Endothelial cell of umbilical vein (primary cell): ENCODE measurements around the gene MGARP. TPM values are rescaled to one million over a fixed set of nuclear protein-coding genes. Genes with fewer than 3 reads are reported as not detected.
"Not testable (repeated sequence)": the region's sequence is repeated elsewhere in the genome, so short reads cannot be mapped to it uniquely, and the experiment has no call there.

Experiments
- BruUV-seq: library from RNA; stranded (reverse); fragments of 400-500 nt; replicated peaks from 2 replicates; lab custom pipeline; 2021; lab: Mats Ljungman, UMichigan
- CTCF ChIA-PET: fragments of 300-600, 350-600 bp; sonication (Branson Sonifier 250); formaldehyde crosslinking; loops from one replicate; lab custom pipeline; 2021; ENCODE audit warnings: antibody characterized with exemption, inconsistent platforms; lab: Charles Lee
- POLR2A ChIA-PET: fragments of 300-600, 350-600 bp; sonication (Branson Sonifier 250); formaldehyde crosslinking; loops from one replicate; lab custom pipeline; 2021; ENCODE audit warnings: antibody characterized with exemption, inconsistent platforms; lab: Charles Lee
- DNase-seq: peaks from one replicate; pipeline ENCODE4 v3.0.0-alpha.2; 2011; ENCODE audit warnings: low read depth, low spot score
- FAIRE-seq: peaks from 2 replicates; lab custom pipeline; 2011; peaks lifted over from hg19 to GRCh38; lab: Jason Lieb, UNC
- H2AFZ ChIP-seq: 2 replicates; pipeline ENCODE4 v1.6.0; 2012; ENCODE audit warnings: low read depth, low read length, control low read depth, inconsistent platforms
- H3K27ac ChIP-seq: 2 replicates; pipeline ENCODE4 v1.5.1; 2011; ENCODE audit warnings: low read depth, mild to moderate bottlenecking, control low read depth, low read length, moderate library complexity; ENCODE audit not compliant: insufficient read depth
- H3K27me3 ChIP-seq, 2 experiments: 2 replicates each; pipeline versions ENCODE4 v1.6.0 to v1.6.1; 2011; ENCODE audit warnings: low read length in 2 of 2, mixed read lengths in 1 of 2; ENCODE audit not compliant: control insufficient read depth in 2 of 2, insufficient read depth in 2 of 2
- H3K36me3 ChIP-seq, 2 experiments: 2 replicates in 1 of 2; 3 replicates in 1 of 2; pipeline ENCODE4 v1.5.1; 2011; ENCODE audit warnings: low read length in 2 of 2, mild to moderate bottlenecking in 1 of 2, moderate library complexity in 1 of 2; ENCODE audit not compliant: control insufficient read depth in 2 of 2, insufficient read depth in 2 of 2; ENCODE audit errors: extremely low read depth in 1 of 2
- H3K4me1 ChIP-seq: 3 replicates; pipeline ENCODE4 v1.5.1; 2011; ENCODE audit warnings: mild to moderate bottlenecking, low read length; ENCODE audit not compliant: control insufficient read depth, insufficient read depth; ENCODE audit errors: extremely low read depth
- H3K4me2 ChIP-seq: 2 replicates; pipeline ENCODE4 v1.6.1; 2011; ENCODE audit warnings: low read length, control low read depth, mixed read lengths; ENCODE audit not compliant: insufficient read depth
- H3K4me3 ChIP-seq, 3 experiments: fragments of 200-600 bp in 1 of 3; sonication (generic), shearing (Covaris generic) in 1 of 3; replicated peaks in 1 of 3; 2 replicates each; pipeline ENCODE4 v1.5.1; 2011 to 2016; ENCODE audit warnings: control low read depth in 3 of 3, low read length in 3 of 3, mild to moderate bottlenecking in 2 of 3, inconsistent platforms in 1 of 3, low read depth in 1 of 3, moderate library complexity in 1 of 3; ENCODE audit not compliant: insufficient read depth in 1 of 3
- H3K79me2 ChIP-seq: 2 replicates; pipeline ENCODE4 v1.6.0; 2012; ENCODE audit warnings: low read length, inconsistent platforms; ENCODE audit not compliant: control insufficient read depth, insufficient read depth
- H3K9ac ChIP-seq: replicated peaks from 2 replicates; pipeline ENCODE3; 2011; ENCODE audit warnings: low read length, control low read depth; ENCODE audit not compliant: insufficient read depth; ENCODE audit errors: extremely low read depth
- H3K9me1 ChIP-seq: replicated peaks from 3 replicates; pipeline ENCODE4 v1.6.0; 2011; ENCODE audit warnings: mild to moderate bottlenecking, low read length; ENCODE audit not compliant: control insufficient read depth, insufficient read depth; ENCODE audit errors: extremely low read depth
- H3K9me3 ChIP-seq: replicated peaks from 2 replicates; pipeline ENCODE4 v1.5.1; 2012; ENCODE audit warnings: low read length, inconsistent platforms; ENCODE audit not compliant: control insufficient read depth, insufficient read depth
- H4K20me1 ChIP-seq: replicated peaks from 2 replicates; pipeline ENCODE3; 2011; ENCODE audit warnings: mild to moderate bottlenecking, low read length; ENCODE audit not compliant: control insufficient read depth, insufficient read depth; ENCODE audit errors: extremely low read depth
- CTCF ChIP-seq, 2 donors: IDR thresholded peaks; 1 replicate in 1 of 2; 2 replicates in 1 of 2; pipeline ENCODE4 v1.5.1; 2011; ENCODE audit warnings: low read length in 2 of 2, mild to moderate bottlenecking in 2 of 2, moderate library complexity in 2 of 2, control low read depth in 1 of 2, inconsistent platforms in 1 of 2, low read depth in 1 of 2; ENCODE audit not compliant: insufficient read depth in 1 of 2; ENCODE audit errors: extremely low read depth in 1 of 2
- EZH2 ChIP-seq: IDR thresholded peaks from 2 replicates; pipeline ENCODE4 v1.6.1; 2012; ENCODE audit warnings: borderline replicate concordance, low read depth, mild to moderate bottlenecking, moderate library complexity, low read length, inconsistent platforms; ENCODE audit not compliant: severe bottlenecking
- FOS ChIP-seq: IDR thresholded peaks from 2 replicates; pipeline ENCODE4 v1.6.1; 2011; ENCODE audit warnings: mild to moderate bottlenecking, low read length, moderate library complexity, borderline replicate concordance; ENCODE audit not compliant: insufficient read depth
- GATA2 ChIP-seq: IDR thresholded peaks from 2 replicates; pipeline ENCODE4 v1.7.0; 2011; ENCODE audit warnings: low read depth, mild to moderate bottlenecking, moderate library complexity, mixed read lengths, low read length; ENCODE audit not compliant: insufficient read length, insufficient read depth
- JUN ChIP-seq: IDR thresholded peaks from 2 replicates; pipeline ENCODE4 v1.6.1; 2011; ENCODE audit warnings: borderline replicate concordance, low read depth; ENCODE audit not compliant: insufficient read length, insufficient read depth
- MAX ChIP-seq: IDR thresholded peaks from 2 replicates; pipeline ENCODE4 v1.6.1; 2011; ENCODE audit not compliant: insufficient read depth, insufficient read length
- MYC ChIP-seq: IDR thresholded peaks from one replicate; pipeline ENCODE4 v1.6.1; 2011; ENCODE audit warnings: mild to moderate bottlenecking, low read depth, low read length
- POLR2A ChIP-seq: IDR thresholded peaks from 2 replicates; pipeline ENCODE4 v1.6.1; 2012; ENCODE audit warnings: low read depth, mild to moderate bottlenecking, control low read depth, low read length
- POLR2AphosphoS5 ChIP-seq: IDR thresholded peaks from 2 replicates; pipeline ENCODE4 v1.6.1; 2012; ENCODE audit warnings: low read depth, mild to moderate bottlenecking, control low read depth, low read length, moderate library complexity; ENCODE audit not compliant: insufficient read depth
- dilution Hi-C: fragments of 300-500 bp; cut with MboI; formaldehyde crosslinking; loops from one replicate; pipeline ENCODE4 v1.15.0; 2019; ENCODE audit warnings: low sequenced_read_pairs; ENCODE audit not compliant: extremely low pct_ligation_motif_present
- intact Hi-C: fragments of 100-400 bp; cut with micrococcal nuclease; formaldehyde crosslinking; loops from one replicate; pipeline ENCODE4 v1.10.0; 2022
- polyA plus RNA-seq, 4 experiments: library from polyadenylated mRNA; depleted of rRNA in 3 of 4; stranded (reverse) in 3 of 4; unstranded in 1 of 4; fragments of >200 nt; gene quantifications; 2 replicates each; pipeline versions ENCODE4 v1.2.1 to v1.2.3, GENCODE V29; 2011 to 2012; ENCODE audit warnings: missing spikeins in 1 of 4
- total RNA-seq: library from RNA; stranded (reverse); gene quantifications from 2 replicates; pipeline ENCODE4 v1.2.3, GENCODE V29; 2021

Gene MGARP
- total and polyA plus RNA-seq, 2 donors (not counting 3 experiments of a cell fraction or from before 2014, with no cell fraction given) = 25.9 to 26.6 TPM

- Histone ChIP-seq H3K79me2 (peaks cover 97% of the 10 kb centered on the region), H3K4me3 (no peak overlapping the region), H2AFZ (no peak overlapping the region), H3K9ac (no peak overlapping the region), H3K9me1 (no peaks in the 10 kb centered on the region), H3K27ac (no peak overlapping the region), H3K27me3 (no peaks in the 10 kb centered on the region), H3K4me1 (peaks cover 3% of the 10 kb centered on the region), H4K20me1 (peaks cover 9% of the 10 kb centered on the region), H3K9me3 (no peaks in the 10 kb centered on the region), H3K4me2 (no peak overlapping the region), H3K36me3 (peaks cover 0 to 2% of the 10 kb centered on the region in 2 experiments)
- BruUV-seq = no TSS peak
- intact Hi-C loops (no loop called here), dilution Hi-C loops (no loop called here)
- FAIRE-seq (no peak), DNase-seq (no peak)
- CTCF ChIA-PET = no interaction called here
- TF ChIP-seq POLR2AphosphoS5 = no peak
- no peak for TF ChIP-seq MYC
- no peak for TF ChIP-seq FOS
- TF ChIP-seq CTCF (IDR thresholded peaks at IDR 0.05; ENCODE audit: extremely low read depth in 1 of 2, insufficient read depth in 1 of 2, low read depth in 1 of 2, low read length in 2 of 2) = no peak
- TF ChIP-seq POLR2A = no peak
- TF ChIP-seq JUN = no peak
- no peak for TF ChIP-seq MAX
- TF ChIP-seq GATA2 = no peak
- no peak for TF ChIP-seq EZH2
- POLR2A ChIA-PET = no interaction called here
Observed at GRCh38 chr4:139324620-139325019, 44.6 kb upstream of the MGARP start.

- H3K9me3 ChIP-seq, H3K27me3 ChIP-seq, H3K9ac ChIP-seq, BruUV-seq, FAIRE-seq, H3K4me1 ChIP-seq, DNase-seq, H3K9me1 ChIP-seq, H3K36me3 ChIP-seq, H3K4me3 ChIP-seq, H3K27ac ChIP-seq, dilution Hi-C loops, H2AFZ ChIP-seq, H3K4me2 ChIP-seq: not testable (repeated sequence)
- POLR2A ChIA-PET = interaction anchor here (0.6 kb wide), 1 partner anchor 9 kb away, joined by 12 read pairs; no protein-coding TSS in a partner anchor
- H3K79me2 ChIP-seq = peaks cover 98% of the 10 kb centered on the region
- intact Hi-C loops = loop anchor here (2.0 kb wide), 1 partner anchor 20 kb away; the partner anchor contains the start of gene NDUFC1
- CTCF ChIA-PET = interaction anchor here (0.7 to 3.5 kb wide), 4 partner anchors 10 to 46 kb away, joined by 3 to 10 read pairs (median 5); no protein-coding TSS in a partner anchor
- peaks cover 13% of the 10 kb centered on the region for H4K20me1 ChIP-seq
Observed at GRCh38 chr4:139322541-139322940, 42.5 kb upstream of the MGARP start.

- intact Hi-C loops = loop anchor here (2.0 kb wide), 1 partner anchor 19 kb away; the partner anchor contains the start of gene NDUFC1
- not testable (repeated sequence) for H3K4me3 ChIP-seq
Observed at GRCh38 chr4:139322070-139322469, 42.0 kb upstream of the MGARP start.

More at GRCh38 chr4:139322070-139322469, 42.0 kb upstream of the MGARP start:
- CTCF ChIA-PET = interaction anchor here (0.7 to 3.5 kb wide), 6 partner anchors 8 to 91 kb away, joined by 3 to 10 read pairs (median 4); no protein-coding TSS in a partner anchor
- H3K4me2 ChIP-seq, H3K27me3 ChIP-seq, H2AFZ ChIP-seq, H3K9me1 ChIP-seq, DNase-seq, H3K4me1 ChIP-seq, BruUV-seq, dilution Hi-C loops, FAIRE-seq, H3K27ac ChIP-seq, H3K36me3 ChIP-seq, H3K9me3 ChIP-seq, H3K9ac ChIP-seq, POLR2A ChIA-PET: not testable (repeated sequence)
- Histone ChIP-seq H3K79me2 (peaks cover 99% of the 10 kb centered on the region), H4K20me1 (peaks cover 15% of the 10 kb centered on the region)
